ENCODE data around the gene TRPC4.

DNA sequence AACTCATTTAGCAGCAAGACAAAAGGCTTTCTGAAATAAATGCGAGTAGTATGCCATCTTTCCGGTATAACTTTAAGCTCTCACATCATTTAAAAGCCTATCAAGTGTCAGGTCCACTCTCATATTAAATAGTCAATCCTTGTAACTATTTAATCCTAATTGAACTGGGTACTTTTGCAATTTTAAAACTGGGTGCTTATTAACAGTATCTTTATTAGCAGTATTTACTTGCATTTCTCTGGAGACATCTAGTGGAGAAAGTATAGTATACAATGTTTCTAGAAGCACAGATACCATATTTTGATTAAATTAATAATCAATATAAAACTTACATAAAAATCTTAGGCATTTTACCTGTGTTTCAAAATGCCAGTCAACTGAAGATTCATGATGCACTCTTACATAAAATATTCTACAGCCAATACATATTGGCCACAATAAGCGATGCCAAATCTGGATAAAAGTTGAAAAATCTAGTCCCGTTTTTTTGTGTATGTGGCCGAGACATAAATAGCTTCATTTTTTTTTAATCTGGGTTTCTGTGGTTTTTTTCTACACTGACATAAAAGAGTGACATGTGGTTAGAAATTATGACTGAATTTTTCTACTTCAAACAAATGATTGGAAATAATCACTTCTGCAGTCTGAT lies 266.7 kb downstream of the TRPC4 start:
- TF ChIP-seq, protein P1, sequence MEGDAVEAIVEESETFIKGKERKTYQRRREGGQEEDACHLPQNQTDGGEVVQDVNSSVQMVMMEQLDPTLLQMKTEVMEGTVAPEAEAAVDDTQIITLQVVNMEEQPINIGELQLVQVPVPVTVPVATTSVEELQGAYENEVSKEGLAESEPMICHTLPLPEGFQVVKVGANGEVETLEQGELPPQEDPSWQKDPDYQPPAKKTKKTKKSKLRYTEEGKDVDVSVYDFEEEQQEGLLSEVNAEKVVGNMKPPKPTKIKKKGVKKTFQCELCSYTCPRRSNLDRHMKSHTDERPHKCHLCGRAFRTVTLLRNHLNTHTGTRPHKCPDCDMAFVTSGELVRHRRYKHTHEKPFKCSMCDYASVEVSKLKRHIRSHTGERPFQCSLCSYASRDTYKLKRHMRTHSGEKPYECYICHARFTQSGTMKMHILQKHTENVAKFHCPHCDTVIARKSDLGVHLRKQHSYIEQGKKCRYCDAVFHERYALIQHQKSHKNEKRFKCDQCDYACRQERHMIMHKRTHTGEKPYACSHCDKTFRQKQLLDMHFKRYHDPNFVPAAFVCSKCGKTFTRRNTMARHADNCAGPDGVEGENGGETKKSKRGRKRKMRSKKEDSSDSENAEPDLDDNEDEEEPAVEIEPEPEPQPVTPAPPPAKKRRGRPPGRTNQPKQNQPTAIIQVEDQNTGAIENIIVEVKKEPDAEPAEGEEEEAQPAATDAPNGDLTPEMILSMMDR (IDR thresholded peaks at IDR 0.05) = no peak
- TF ChIP-seq EZH2 (IDR thresholded peaks at IDR 0.05; ENCODE audit: borderline replicate concordance, insufficient read depth, low read depth, low read length, poor library complexity, severe bottlenecking) = no peak
